Breast epithelium (tissue), 4 donors: Measurements from ENCODE around the gene KCTD11. TPM values are rescaled to one million over a fixed set of nuclear protein-coding genes. Genes with fewer than 3 reads are reported as not detected.

Source experiments
- DNase-seq, 2 donors: peaks; one replicate each; pipeline ENCODE4 v3.0.0-alpha.2; 2019; ENCODE audit warnings: low spot score in 2 of 2
- H3K27ac ChIP-seq, 2 donors: fragments of 200-600 bp; sonication (generic) in 1 of 2; one replicate each; pipeline ENCODE4 v1.5.1; 2016 to 2019; ENCODE audit warnings: mild to moderate bottlenecking in 1 of 2
- H3K27me3 ChIP-seq, 2 donors: fragments of 200-600 bp; sonication (generic) in 1 of 2; one replicate each; pipeline versions ENCODE4 v1.5.1 to v1.6.0; 2017 to 2019; ENCODE audit warnings: control low read depth in 1 of 2, mild to moderate bottlenecking in 1 of 2
- H3K36me3 ChIP-seq: fragments of 200-600 bp; one replicate; pipeline ENCODE4 v1.5.1; 2019
- H3K4me1 ChIP-seq, 2 donors: fragments of 200-600 bp; sonication (generic); one replicate each; pipeline ENCODE4 v1.5.1; 2016 to 2019; ENCODE audit warnings: control low read depth in 1 of 2
- H3K4me3 ChIP-seq, 3 donors: fragments of 200-600 bp; sonication (generic); 1 replicate in 2 of 3; 2 replicates in 1 of 3; pipeline ENCODE4 v1.5.1; 2016 to 2019; ENCODE audit warnings: mild to moderate bottlenecking in 3 of 3, moderate library complexity in 2 of 3
- H3K9me3 ChIP-seq, 2 donors: fragments of 200-600 bp; sonication (generic) in 1 of 2; one replicate each; pipeline ENCODE4 v1.5.1; 2016 to 2019; ENCODE audit warnings: control low read depth in 1 of 2
- POLR2A ChIP-seq: fragments of 450-650 bp; IDR thresholded peaks from one replicate; pipeline ENCODE4 v1.6.1; 2016; ENCODE audit warnings: antibody characterized with exemption, mild to moderate bottlenecking, moderate library complexity
- POLR2AphosphoS5 ChIP-seq, 3 donors: sonication (generic); formaldehyde crosslinking; IDR thresholded peaks; one replicate each; pipeline ENCODE4 v1.6.1; 2017; ENCODE audit warnings: antibody characterized with exemption in 3 of 3
- intact Hi-C: fragments of 100-400 bp; cut with DNase I; formaldehyde crosslinking; loops from one replicate; pipeline ENCODE4 v1.15.1; 2023; ENCODE audit warnings: low total_unique reads
- total RNA-seq, 3 donors: library from RNA; depleted of rRNA; stranded (reverse); fragments of >200 nt; gene quantifications; one replicate each; pipeline ENCODE4 v1.1.0, GENCODE V29; 2016
- TF ChIP-seq, protein P1 (sequence below), 3 donors: fragments of 450-650 bp; IDR thresholded peaks; one replicate each; pipeline ENCODE4 v1.5.1; 2016 to 2017; ENCODE audit warnings: antibody characterized with exemption in 3 of 3, mild to moderate bottlenecking in 3 of 3, moderate library complexity in 3 of 3

The KCTD11 gene
- total RNA-seq, 3 donors from 2014 or later: 9.1 to 11.5 (median 11.0) TPM

- peak in 1 of 2 donors; percentile 32 for DNase-seq
- no peaks in the 10 kb centered on the region for H3K27me3 ChIP-seq
- H3K4me3 ChIP-seq: no peak overlapping the region
- H3K27ac ChIP-seq: peak overlapping the region; percentile 60 to 74
- H3K9me3 ChIP-seq: no peaks in the 10 kb centered on the region
- intact Hi-C loops: loop anchor here (10.0 kb wide), 1 partner anchor 80 kb away; the partner anchor contains the start of genes FGF11 and TMEM102
- no peak for TF ChIP-seq POLR2AphosphoS5 (IDR thresholded peaks at IDR 0.05)
- TF ChIP-seq, protein P1, sequence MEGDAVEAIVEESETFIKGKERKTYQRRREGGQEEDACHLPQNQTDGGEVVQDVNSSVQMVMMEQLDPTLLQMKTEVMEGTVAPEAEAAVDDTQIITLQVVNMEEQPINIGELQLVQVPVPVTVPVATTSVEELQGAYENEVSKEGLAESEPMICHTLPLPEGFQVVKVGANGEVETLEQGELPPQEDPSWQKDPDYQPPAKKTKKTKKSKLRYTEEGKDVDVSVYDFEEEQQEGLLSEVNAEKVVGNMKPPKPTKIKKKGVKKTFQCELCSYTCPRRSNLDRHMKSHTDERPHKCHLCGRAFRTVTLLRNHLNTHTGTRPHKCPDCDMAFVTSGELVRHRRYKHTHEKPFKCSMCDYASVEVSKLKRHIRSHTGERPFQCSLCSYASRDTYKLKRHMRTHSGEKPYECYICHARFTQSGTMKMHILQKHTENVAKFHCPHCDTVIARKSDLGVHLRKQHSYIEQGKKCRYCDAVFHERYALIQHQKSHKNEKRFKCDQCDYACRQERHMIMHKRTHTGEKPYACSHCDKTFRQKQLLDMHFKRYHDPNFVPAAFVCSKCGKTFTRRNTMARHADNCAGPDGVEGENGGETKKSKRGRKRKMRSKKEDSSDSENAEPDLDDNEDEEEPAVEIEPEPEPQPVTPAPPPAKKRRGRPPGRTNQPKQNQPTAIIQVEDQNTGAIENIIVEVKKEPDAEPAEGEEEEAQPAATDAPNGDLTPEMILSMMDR (IDR thresholded peaks at IDR 0.05): no peak
- TF ChIP-seq POLR2A: no peak
- no peaks in the 10 kb centered on the region for H3K36me3 ChIP-seq
- H3K4me1 ChIP-seq: peaks cover 0 to 12% of the 10 kb centered on the region in 2 donors
Observed at GRCh38 chr17:7354262-7354843, 2.4 kb downstream of the KCTD11 start.

DNA sequence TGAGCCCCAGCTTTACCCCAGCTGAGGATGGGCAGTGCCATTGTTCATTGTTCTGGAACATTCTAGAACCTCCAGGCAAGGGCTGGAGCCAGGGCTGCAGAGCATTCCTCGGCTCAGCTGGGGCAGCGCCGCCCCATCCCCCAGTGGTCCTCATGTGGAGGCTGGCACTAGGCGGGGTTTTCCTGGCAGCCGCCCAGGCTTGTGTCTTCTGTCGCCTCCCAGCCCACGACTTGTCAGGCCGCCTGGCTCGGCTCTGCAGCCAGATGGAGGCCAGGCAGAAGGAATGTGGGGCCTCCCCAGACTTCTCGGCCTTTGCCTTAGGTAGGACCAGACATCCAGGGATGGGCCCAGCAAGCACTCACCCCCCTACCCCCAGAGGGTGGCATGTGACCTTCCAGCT lies 3.1 kb downstream of the KCTD11 start, which contains the start of gene TMEM95:
Gene TMEM95 (plus strand): TSS at position 104 of the 400 bp plus-strand sequence. CDS start 49 bp downstream, at position 153.
- Histone ChIP-seq H3K4me3 (peak within 1 kb of the TSS in 1 of 3 donors; percentile 54), H3K27me3 (no peaks in the 10 kb centered on the region), H3K36me3 (no peaks in the 10 kb centered on the region), H3K27ac (peak within 1 kb of the TSS; percentile 60 to 74), H3K4me1 (peaks cover 0 to 12% of the 10 kb centered on the region in 2 donors), H3K9me3 (no peaks in the 10 kb centered on the region)
- intact Hi-C loops: loop anchor here (10.0 kb wide), 1 partner anchor 80 kb away; the partner anchor contains the start of genes FGF11 and TMEM102
- DNase-seq: no peak
- TF ChIP-seq POLR2AphosphoS5 (IDR thresholded peaks at IDR 0.05) (no peak), POLR2A (no peak)
- TF ChIP-seq, protein P1 (IDR thresholded peaks at IDR 0.05): no peak

DNA sequence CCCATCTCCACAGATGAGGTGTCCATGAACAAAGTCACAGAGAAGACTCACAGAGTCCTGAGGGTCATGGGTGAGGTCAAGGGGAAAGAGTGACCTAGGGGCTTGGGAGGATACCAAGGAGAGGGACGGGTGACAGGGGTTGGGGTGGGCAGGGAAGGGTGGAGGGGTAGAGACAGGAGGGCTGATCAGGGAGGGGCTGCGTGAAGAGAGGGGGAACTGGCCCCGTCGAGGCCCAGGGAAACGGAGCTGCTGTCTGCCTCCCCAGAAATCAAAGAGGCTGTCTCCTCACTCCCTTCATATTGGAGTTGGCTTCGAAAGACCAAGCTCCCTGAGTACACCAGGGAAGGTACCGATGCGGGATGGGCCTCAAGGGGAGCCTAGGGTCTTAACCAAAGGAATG lies 3.6 kb downstream of the KCTD11 start:
- DNase-seq: no peak
- no peaks in the 10 kb centered on the region for H3K9me3 ChIP-seq
- TF ChIP-seq POLR2A (no peak), POLR2AphosphoS5 (IDR thresholded peaks at IDR 0.05) (no peak)
- TF ChIP-seq, protein P1 (IDR thresholded peaks at IDR 0.05): no peak
- no peaks in the 10 kb centered on the region for H3K27me3 ChIP-seq
- no peaks in the 10 kb centered on the region for H3K36me3 ChIP-seq
- peaks cover 0 to 12% of the 10 kb centered on the region in 2 donors for H3K4me1 ChIP-seq
- H3K27ac ChIP-seq: peak overlapping the region; percentile 60 to 74
- no peak overlapping the region for H3K4me3 ChIP-seq
- intact Hi-C loops: loop anchor here (10.0 kb wide), 1 partner anchor 79 kb away; the partner anchor contains the start of genes FGF11 and TMEM102

- H3K36me3 ChIP-seq: no peaks in the 10 kb centered on the region
- peak overlapping the region; percentile 60 to 74 for H3K27ac ChIP-seq
- intact Hi-C loops: loop anchor here (10.0 kb wide), 1 partner anchor 79 kb away; the partner anchor contains the start of genes FGF11 and TMEM102
- no peaks in the 10 kb centered on the region for H3K9me3 ChIP-seq
- peaks cover 0 to 12% of the 10 kb centered on the region in 2 donors for H3K4me1 ChIP-seq
- peak; percentile 69 to 85 for DNase-seq
- peak overlapping the region in 2 of 3 donors; percentile 3 to 54 for H3K4me3 ChIP-seq
- no peaks in the 10 kb centered on the region for H3K27me3 ChIP-seq
- no peak for TF ChIP-seq POLR2A
- peak in 1 of 3 donors; percentile 23 for TF ChIP-seq POLR2AphosphoS5 (IDR thresholded peaks at IDR 0.05)
- TF ChIP-seq, protein P1 (IDR thresholded peaks at IDR 0.05): peak; percentile 81 to 91 (median 90)
Observed at GRCh38 chr17:7356072-7356549, 4.1 kb downstream of the KCTD11 start.

DNA sequence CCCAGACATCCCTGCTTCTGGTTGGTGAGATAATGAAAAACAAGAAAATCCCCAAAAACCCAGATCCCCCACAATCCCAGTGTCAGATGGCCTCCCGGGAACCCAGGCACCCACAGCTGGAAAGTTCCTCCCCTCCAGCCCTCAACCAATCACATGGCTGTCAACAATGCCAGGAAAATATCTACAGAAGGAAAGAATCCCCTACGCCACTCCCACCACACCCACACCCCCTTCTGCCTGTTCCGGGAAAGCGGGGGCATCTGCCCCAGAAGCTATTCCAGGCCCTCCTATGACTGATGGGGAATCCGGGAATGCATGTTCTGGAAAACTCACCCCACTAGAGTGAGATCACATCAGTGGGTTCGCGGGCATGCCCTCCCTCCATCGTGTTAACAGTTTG lies 4.8 kb downstream of the KCTD11 start:
- Histone ChIP-seq H3K4me1 (peaks cover 0 to 12% of the 10 kb centered on the region in 2 donors), H3K4me3 (peak overlapping the region in 1 of 3 donors; percentile 54), H3K36me3 (no peaks in the 10 kb centered on the region), H3K27ac (peak overlapping the region in 1 of 2 donors; percentile 74), H3K27me3 (no peaks in the 10 kb centered on the region), H3K9me3 (no peaks in the 10 kb centered on the region)
- intact Hi-C loops: loop anchor here (10.0 kb wide), 1 partner anchor 78 kb away; the partner anchor contains the start of genes FGF11 and TMEM102
- peak in 1 of 3 donors; percentile 42 for TF ChIP-seq POLR2AphosphoS5 (IDR thresholded peaks at IDR 0.05)
- TF ChIP-seq, protein P1 (IDR thresholded peaks at IDR 0.05): no peak
- DNase-seq: no peak
